ENCODE results near the gene CDH4. TPM values are rescaled to one million over a fixed set of nuclear protein-coding genes. Genes with fewer than 3 reads are reported as not detected.

The CDH4 gene
- total RNA-seq, 1 donor from 2014 or later: not detected

GRCh38 chr20:61369731-61370520 is 117.9 kb downstream of the CDH4 start:
- no peak for ATAC-seq (ENCODE audit: low read depth)
- POLR2A ChIA-PET: no interaction called here
- TF ChIP-seq, protein P1, sequence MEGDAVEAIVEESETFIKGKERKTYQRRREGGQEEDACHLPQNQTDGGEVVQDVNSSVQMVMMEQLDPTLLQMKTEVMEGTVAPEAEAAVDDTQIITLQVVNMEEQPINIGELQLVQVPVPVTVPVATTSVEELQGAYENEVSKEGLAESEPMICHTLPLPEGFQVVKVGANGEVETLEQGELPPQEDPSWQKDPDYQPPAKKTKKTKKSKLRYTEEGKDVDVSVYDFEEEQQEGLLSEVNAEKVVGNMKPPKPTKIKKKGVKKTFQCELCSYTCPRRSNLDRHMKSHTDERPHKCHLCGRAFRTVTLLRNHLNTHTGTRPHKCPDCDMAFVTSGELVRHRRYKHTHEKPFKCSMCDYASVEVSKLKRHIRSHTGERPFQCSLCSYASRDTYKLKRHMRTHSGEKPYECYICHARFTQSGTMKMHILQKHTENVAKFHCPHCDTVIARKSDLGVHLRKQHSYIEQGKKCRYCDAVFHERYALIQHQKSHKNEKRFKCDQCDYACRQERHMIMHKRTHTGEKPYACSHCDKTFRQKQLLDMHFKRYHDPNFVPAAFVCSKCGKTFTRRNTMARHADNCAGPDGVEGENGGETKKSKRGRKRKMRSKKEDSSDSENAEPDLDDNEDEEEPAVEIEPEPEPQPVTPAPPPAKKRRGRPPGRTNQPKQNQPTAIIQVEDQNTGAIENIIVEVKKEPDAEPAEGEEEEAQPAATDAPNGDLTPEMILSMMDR (IDR thresholded peaks at IDR 0.05): no peak
- no peaks in the 10 kb centered on the region for H3K36me3 Mint-ChIP-seq (ENCODE audit: low read depth)
- no peak for DNase-seq
- CTCF ChIA-PET: no interaction called here
- peaks cover 2% of the 10 kb centered on the region for H3K9me3 Mint-ChIP-seq
- no peak overlapping the region for H3K27ac Mint-ChIP-seq
- intact Hi-C loops (cut with micrococcal nuclease): no loop called here
- H3K4me1 Mint-ChIP-seq: no peaks in the 10 kb centered on the region
- H3K4me3 Mint-ChIP-seq: no peak overlapping the region
- H3K27me3 Mint-ChIP-seq: no peaks in the 10 kb centered on the region

DNA sequence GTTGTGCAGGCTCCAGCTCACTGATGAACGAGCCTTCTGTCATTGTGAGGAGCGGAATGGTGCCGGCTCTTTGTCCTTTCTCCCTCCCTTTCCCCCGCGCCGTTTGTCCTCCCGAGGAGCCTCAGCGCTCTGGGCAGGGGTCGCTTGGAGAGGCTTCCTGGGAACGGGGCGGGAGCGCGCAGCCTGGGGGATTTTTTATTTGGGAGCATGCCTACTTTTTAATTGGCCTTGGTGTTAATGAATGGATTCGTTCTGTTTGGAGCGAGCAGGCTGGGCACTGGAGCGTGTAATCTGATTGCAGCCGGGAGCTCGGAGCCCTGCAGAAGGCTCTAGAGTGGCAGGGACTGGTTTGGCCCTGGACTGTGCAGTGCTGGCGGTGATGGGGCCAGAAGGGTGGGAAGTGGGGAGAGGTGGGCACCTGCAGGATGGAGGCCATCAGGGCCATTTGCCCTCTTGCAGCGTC is 118.8 kb downstream of the CDH4 start:
- Mint-ChIP-seq H3K36me3 (ENCODE audit: low read depth) (no peaks in the 10 kb centered on the region), H3K27me3 (no peaks in the 10 kb centered on the region), H3K27ac (no peak overlapping the region), H3K4me1 (no peaks in the 10 kb centered on the region), H3K9me3 (peaks cover 2% of the 10 kb centered on the region), H3K4me3 (no peak overlapping the region)
- TF ChIP-seq, protein P1 (IDR thresholded peaks at IDR 0.05): no peak
- no peak for ATAC-seq (ENCODE audit: low read depth)
- ChIA-PET CTCF (no interaction called here), POLR2A (no interaction called here)
- no peak for DNase-seq
- intact Hi-C loops (cut with micrococcal nuclease): no loop called here

GRCh38 chr20:61371501-61372136 is 119.6 kb downstream of the CDH4 start:
- Mint-ChIP-seq H3K36me3 (ENCODE audit: low read depth) (no peaks in the 10 kb centered on the region), H3K9me3 (peaks cover 2% of the 10 kb centered on the region), H3K27me3 (no peaks in the 10 kb centered on the region), H3K4me1 (no peaks in the 10 kb centered on the region), H3K27ac (no peak overlapping the region), H3K4me3 (no peak overlapping the region)
- TF ChIP-seq, protein P1 (IDR thresholded peaks at IDR 0.05): no peak
- DNase-seq (no peak), ATAC-seq (ENCODE audit: low read depth) (no peak)
- intact Hi-C loops (cut with micrococcal nuclease): no loop called here
- ChIA-PET POLR2A (no interaction called here), CTCF (no interaction called here)

GRCh38 chr20:61372137-61373054 is 120.3 kb downstream of the CDH4 start:
- TF ChIP-seq, protein P1 (IDR thresholded peaks at IDR 0.05): no peak
- Mint-ChIP-seq H3K9me3 (peaks cover 2% of the 10 kb centered on the region), H3K27me3 (no peaks in the 10 kb centered on the region), H3K4me1 (no peaks in the 10 kb centered on the region), H3K27ac (no peak overlapping the region), H3K36me3 (ENCODE audit: low read depth) (no peaks in the 10 kb centered on the region), H3K4me3 (no peak overlapping the region)
- DNase-seq (no peak), ATAC-seq (ENCODE audit: low read depth) (no peak)
- intact Hi-C loops (cut with micrococcal nuclease): no loop called here
- ChIA-PET CTCF (no interaction called here), POLR2A (no interaction called here)

GRCh38 chr20:61373055-61373399 is 121.0 kb downstream of the CDH4 start:
- H3K9me3 Mint-ChIP-seq: peaks cover 2% of the 10 kb centered on the region
- ATAC-seq (ENCODE audit: low read depth): no peak

More at GRCh38 chr20:61373055-61373399, 121.0 kb downstream of the CDH4 start:
- ChIA-PET CTCF (no interaction called here), POLR2A (no interaction called here)
- Mint-ChIP-seq H3K4me1 (no peaks in the 10 kb centered on the region), H3K36me3 (ENCODE audit: low read depth) (no peaks in the 10 kb centered on the region), H3K4me3 (no peak overlapping the region), H3K27me3 (no peaks in the 10 kb centered on the region), H3K27ac (no peak overlapping the region)
- intact Hi-C loops (cut with micrococcal nuclease): no loop called here
- TF ChIP-seq, protein P1 (IDR thresholded peaks at IDR 0.05): no peak
- no peak for DNase-seq

Measured in activated B cell treated with CpG ODN at 0.5 μM for 24 hours (primary cell).